ENCODE measurements around the gene THEM4. TPM values are rescaled to one million over a fixed set of nuclear protein-coding genes. Genes with fewer than 3 reads are reported as not detected.

Gene THEM4
- total RNA-seq, 2 donors from 2014 or later = 11.9 to 30.3 TPM

DNA sequence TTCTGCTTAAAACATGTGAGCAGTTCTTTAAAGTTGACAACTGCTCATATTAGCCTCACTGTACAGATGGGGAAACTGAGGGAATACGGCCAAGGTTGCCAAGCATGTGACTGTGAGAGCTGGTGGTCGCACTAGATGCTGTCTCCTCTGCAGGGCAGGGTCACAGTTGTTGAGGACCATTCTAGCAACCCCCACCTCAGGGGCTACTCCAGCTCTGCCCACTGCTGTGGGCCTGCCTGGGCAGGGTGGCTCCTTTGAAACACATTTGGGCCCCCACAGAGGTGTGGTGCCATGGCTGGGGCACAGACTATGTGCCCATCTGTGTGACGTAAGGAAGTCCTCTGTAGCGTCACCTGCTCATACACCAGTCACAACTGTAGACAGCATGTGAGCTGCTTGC is 56.6 kb downstream of the THEM4 start:
- 72 to 73% methylated on average over 3 to 4 of the region's 4 CpGs for WGBS, 2 donors
- ATAC-seq = no peak
- Histone ChIP-seq H3K27me3 (no peaks in the 10 kb centered on the region), H3K9me3 (no peaks in the 10 kb centered on the region), H3K36me3 (replicated peaks in 1 of 2; ENCODE audit: insufficient read depth in 1 of 2, low read depth in 2 of 2) (no peaks in the 10 kb centered on the region), H3K4me1 (no peaks in the 10 kb centered on the region), H3K27ac (no peak overlapping the region), H3K4me3 (no peak overlapping the region)
- TF ChIP-seq POLR2A (IDR thresholded peaks at IDR 0.05) (no peak), CTCF (IDR thresholded peaks at IDR 0.05) (no peak)
- intact Hi-C loops (cut with DNase I) = no loop called here
- no peak for DNase-seq

GRCh38 chr1:151851886-151852285 is 57.4 kb downstream of the THEM4 start:
- Histone ChIP-seq H3K4me1 (no peaks in the 10 kb centered on the region), H3K9me3 (no peaks in the 10 kb centered on the region), H3K27me3 (no peaks in the 10 kb centered on the region), H3K27ac (no peak overlapping the region), H3K36me3 (replicated peaks in 1 of 2; ENCODE audit: insufficient read depth in 1 of 2, low read depth in 2 of 2) (no peaks in the 10 kb centered on the region), H3K4me3 (no peak overlapping the region)
- TF ChIP-seq CTCF (IDR thresholded peaks at IDR 0.05) = no peak
- TF ChIP-seq POLR2A (IDR thresholded peaks at IDR 0.05) = no peak
- ATAC-seq (no peak), DNase-seq (no peak)
- intact Hi-C loops (cut with DNase I) = no loop called here
- 74 to 77% methylated on average over 8 of the region's 8 CpGs for WGBS, 2 donors

DNA sequence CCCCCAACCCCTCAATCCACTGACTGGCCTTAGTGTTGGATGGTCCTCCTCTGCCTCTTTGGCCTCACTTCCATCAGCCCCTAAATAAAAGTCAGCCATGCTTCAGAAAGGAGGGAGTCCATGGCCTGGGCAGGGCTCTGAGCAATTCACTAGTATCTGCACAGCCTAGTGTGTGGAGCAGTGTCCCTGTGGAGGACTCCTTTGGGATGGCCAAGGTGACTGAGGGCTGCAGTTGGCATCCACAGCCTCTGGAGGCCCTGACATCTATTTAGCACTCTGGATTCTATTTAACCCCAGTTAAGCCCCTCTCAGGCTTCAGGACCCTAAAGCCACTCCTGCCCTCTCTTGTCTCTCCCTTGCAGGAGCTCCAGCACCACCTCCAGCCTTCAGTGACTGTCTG is 59.4 kb downstream of the THEM4 start:
- intact Hi-C loops (cut with DNase I) = no loop called here
- Histone ChIP-seq H3K36me3 (replicated peaks in 1 of 2; ENCODE audit: insufficient read depth in 1 of 2, low read depth in 2 of 2) (no peaks in the 10 kb centered on the region), H3K27ac (no peak overlapping the region), H3K4me1 (peaks cover 8% of the 10 kb centered on the region), H3K27me3 (no peaks in the 10 kb centered on the region), H3K9me3 (no peaks in the 10 kb centered on the region), H3K4me3 (no peak overlapping the region)
- no peak for ATAC-seq
- TF ChIP-seq CTCF (IDR thresholded peaks at IDR 0.05) (no peak), POLR2A (IDR thresholded peaks at IDR 0.05) (no peak)
- DNase-seq = no peak

- 61 to 64% methylated on average over 3 of the region's 3 CpGs for WGBS, 2 donors
- DNase-seq = no peak
- Histone ChIP-seq H3K27ac (no peak overlapping the region), H3K27me3 (no peaks in the 10 kb centered on the region), H3K36me3 (replicated peaks in 1 of 2; ENCODE audit: insufficient read depth in 1 of 2, low read depth in 2 of 2) (no peaks in the 10 kb centered on the region), H3K9me3 (no peaks in the 10 kb centered on the region), H3K4me3 (no peak overlapping the region), H3K4me1 (peaks cover 8% of the 10 kb centered on the region)
- intact Hi-C loops (cut with DNase I) = no loop called here
- TF ChIP-seq CTCF (IDR thresholded peaks at IDR 0.05) (no peak), POLR2A (IDR thresholded peaks at IDR 0.05) (no peak)
- no peak for ATAC-seq
Measured at GRCh38 chr1:151849126-151849525, 60.2 kb downstream of the THEM4 start.

GRCh38 chr1:151847867-151848596 is 61.3 kb downstream of the THEM4 start:
- Histone ChIP-seq H3K4me1 (peaks cover 8% of the 10 kb centered on the region), H3K36me3 (replicated peaks in 1 of 2; ENCODE audit: insufficient read depth in 1 of 2, low read depth in 2 of 2) (no peaks in the 10 kb centered on the region), H3K27me3 (no peaks in the 10 kb centered on the region), H3K4me3 (no peak overlapping the region), H3K27ac (no peak overlapping the region), H3K9me3 (no peaks in the 10 kb centered on the region)
- ATAC-seq (no peak), DNase-seq (no peak)
- intact Hi-C loops (cut with DNase I) = no loop called here
- TF ChIP-seq CTCF (IDR thresholded peaks at IDR 0.05) (no peak), POLR2A (IDR thresholded peaks at IDR 0.05) (no peak)
- WGBS, 2 donors = 66 to 70% methylated on average over 9 to 11 of the region's 11 CpGs

Data from body of pancreas (tissue), 4 donors.